Uterus (tissue), 4 donors: ENCODE data around the gene LMOD1. TPM values are rescaled to one million over a fixed set of nuclear protein-coding genes. Genes with fewer than 3 reads are reported as not detected.
"Not testable (repeated sequence)": the region's sequence is repeated elsewhere in the genome, so short reads cannot be mapped to it uniquely, and the experiment has no call there.

ENCODE experiments used
- DNase-seq, 2 donors: peaks; one replicate each; pipeline ENCODE4 v3.0.0-alpha.2; 2019 to 2020
- H3K27ac ChIP-seq, 2 donors: fragments of 200-600 bp; sonication (generic); 1 replicate in 1 of 2; 2 replicates in 1 of 2; pipeline ENCODE4 v1.5.1; 2016 to 2018
- H3K27me3 ChIP-seq, 2 donors: fragments of 200-600 bp; sonication (generic); one replicate each; pipeline ENCODE4 v1.5.1; 2018 to 2019; ENCODE audit warnings: control low read depth in 1 of 2
- H3K36me3 ChIP-seq, 2 donors: fragments of 200-600 bp; sonication (generic); one replicate each; pipeline ENCODE4 v1.5.1; 2019; ENCODE audit warnings: control low read depth in 1 of 2
- H3K4me1 ChIP-seq, 2 donors: fragments of 200-600 bp; sonication (generic); one replicate each; pipeline ENCODE4 v1.5.1; 2018 to 2019; ENCODE audit warnings: control low read depth in 1 of 2
- H3K4me3 ChIP-seq, 2 donors: fragments of 200-600 bp; sonication (generic); 1 replicate in 1 of 2; 2 replicates in 1 of 2; pipeline ENCODE4 v1.5.1; 2018 to 2019; ENCODE audit warnings: mild to moderate bottlenecking in 1 of 2
- H3K9me3 ChIP-seq, 2 donors: fragments of 200-600 bp; sonication (generic); one replicate each; pipeline ENCODE4 v1.5.1; 2019; ENCODE audit warnings: control low read depth in 1 of 2
- POLR2A ChIP-seq, 2 donors: fragments of 450-650 bp; IDR thresholded peaks; one replicate each; pipeline ENCODE4 v1.6.1; 2016; ENCODE audit warnings: antibody characterized with exemption in 2 of 2, mild to moderate bottlenecking in 1 of 2, moderate library complexity in 1 of 2
- intact Hi-C: fragments of 100-400 bp; cut with DNase I; formaldehyde crosslinking; loops from one replicate; pipeline ENCODE4 v1.15.1; 2023; ENCODE audit warnings: low total_unique reads
- total RNA-seq, 4 donors: library from RNA; depleted of rRNA in 3 of 4; stranded (reverse); fragments of >200 nt in 3 of 4; gene quantifications; one replicate each; pipeline versions ENCODE4 v1.1.0 to v1.2.4, GENCODE V29; 2014 to 2023
- TF ChIP-seq, protein P1 (sequence below), 4 experiments: fragments of 200-600 bp in 2 of 4; fragments of 450-650 bp in 2 of 4; sonication (generic) in 2 of 4; IDR thresholded peaks; one replicate each; pipeline ENCODE4 v1.5.1; 2016 to 2019; ENCODE audit warnings: antibody characterized with exemption in 4 of 4, mild to moderate bottlenecking in 2 of 4, moderate library complexity in 1 of 4
- donor health status: DM: yes; HTN: yes; CAD: no.

LMOD1 gene
- total RNA-seq, 4 donors from 2014 or later = 38.9 to 377 (median 147) TPM

GRCh38 chr1:201970334-201971159 is 24.2 kb upstream of the LMOD1 start:
- H3K4me3 ChIP-seq = no peak overlapping the region
- H3K27me3 ChIP-seq = no peaks in the 10 kb centered on the region
- DNase-seq = no peak
- H3K36me3 ChIP-seq = no peaks in the 10 kb centered on the region
- intact Hi-C loops = loop anchor here (5.0 kb wide), 1 partner anchor 93 kb away; no protein-coding TSS in a partner anchor
- TF ChIP-seq, protein P1, sequence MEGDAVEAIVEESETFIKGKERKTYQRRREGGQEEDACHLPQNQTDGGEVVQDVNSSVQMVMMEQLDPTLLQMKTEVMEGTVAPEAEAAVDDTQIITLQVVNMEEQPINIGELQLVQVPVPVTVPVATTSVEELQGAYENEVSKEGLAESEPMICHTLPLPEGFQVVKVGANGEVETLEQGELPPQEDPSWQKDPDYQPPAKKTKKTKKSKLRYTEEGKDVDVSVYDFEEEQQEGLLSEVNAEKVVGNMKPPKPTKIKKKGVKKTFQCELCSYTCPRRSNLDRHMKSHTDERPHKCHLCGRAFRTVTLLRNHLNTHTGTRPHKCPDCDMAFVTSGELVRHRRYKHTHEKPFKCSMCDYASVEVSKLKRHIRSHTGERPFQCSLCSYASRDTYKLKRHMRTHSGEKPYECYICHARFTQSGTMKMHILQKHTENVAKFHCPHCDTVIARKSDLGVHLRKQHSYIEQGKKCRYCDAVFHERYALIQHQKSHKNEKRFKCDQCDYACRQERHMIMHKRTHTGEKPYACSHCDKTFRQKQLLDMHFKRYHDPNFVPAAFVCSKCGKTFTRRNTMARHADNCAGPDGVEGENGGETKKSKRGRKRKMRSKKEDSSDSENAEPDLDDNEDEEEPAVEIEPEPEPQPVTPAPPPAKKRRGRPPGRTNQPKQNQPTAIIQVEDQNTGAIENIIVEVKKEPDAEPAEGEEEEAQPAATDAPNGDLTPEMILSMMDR (IDR thresholded peaks at IDR 0.05) = no peak
- no peak for TF ChIP-seq POLR2A (IDR thresholded peaks at IDR 0.05)
- no peaks in the 10 kb centered on the region for H3K4me1 ChIP-seq
- H3K27ac ChIP-seq = no peak overlapping the region
- no peaks in the 10 kb centered on the region for H3K9me3 ChIP-seq

- no peak for TF ChIP-seq POLR2A (IDR thresholded peaks at IDR 0.05)
- TF ChIP-seq, protein P1 (IDR thresholded peaks at IDR 0.05) = no peak
- Histone ChIP-seq H3K4me3 (no peak overlapping the region), H3K27me3 (no peaks in the 10 kb centered on the region), H3K4me1 (no peaks in the 10 kb centered on the region), H3K9me3 (no peaks in the 10 kb centered on the region), H3K27ac (no peak overlapping the region), H3K36me3 (no peaks in the 10 kb centered on the region)
- DNase-seq = no peak
- intact Hi-C loops = no loop called here
Observed at GRCh38 chr1:201968202-201968925, 22.0 kb upstream of the LMOD1 start.

DNA sequence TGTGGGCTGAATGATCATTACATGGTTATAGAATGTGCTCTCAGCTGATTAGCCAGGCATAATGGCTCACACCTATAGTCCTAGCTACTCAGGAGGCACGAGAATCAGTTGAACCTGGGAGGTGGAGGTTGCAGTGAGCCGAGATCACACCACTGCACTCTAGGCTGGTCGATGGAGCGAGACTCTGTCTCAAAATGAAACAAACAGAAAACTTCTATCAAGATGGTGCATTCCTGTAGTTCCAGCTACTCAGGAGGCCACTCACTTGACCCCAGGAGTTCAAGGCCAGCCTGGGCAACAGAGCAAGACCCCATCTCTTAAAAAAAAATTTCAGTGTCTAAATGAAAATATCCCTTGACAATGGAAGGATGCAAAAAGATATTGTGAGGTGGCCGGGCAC is 19.8 kb upstream of the LMOD1 start:
- H3K36me3 ChIP-seq = no peaks in the 10 kb centered on the region

DNA sequence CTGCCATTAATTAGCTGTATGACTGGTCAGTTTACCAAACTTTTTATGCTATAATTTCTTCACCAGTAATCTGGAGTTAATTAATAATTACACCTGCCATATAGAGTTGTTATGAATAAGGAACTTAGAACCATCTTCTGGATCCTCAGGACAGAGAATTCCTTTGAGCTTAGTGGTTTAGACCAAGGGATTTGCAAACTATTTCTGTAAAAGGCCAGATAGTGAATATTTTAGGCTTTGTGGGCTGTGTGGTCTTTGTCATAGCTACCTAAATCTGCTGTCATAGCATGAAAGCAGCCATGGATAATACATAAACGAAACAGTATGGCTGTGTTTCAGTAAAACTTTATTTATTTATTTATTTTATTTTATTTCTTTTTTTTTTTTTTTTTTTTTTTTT is 17.9 kb upstream of the LMOD1 start:
- no peaks in the 10 kb centered on the region for H3K36me3 ChIP-seq
- no peaks in the 10 kb centered on the region for H3K4me1 ChIP-seq
- intact Hi-C loops = no loop called here
- no peak for DNase-seq
- H3K27me3 ChIP-seq = no peaks in the 10 kb centered on the region
- no peaks in the 10 kb centered on the region for H3K9me3 ChIP-seq
- TF ChIP-seq, protein P1 (IDR thresholded peaks at IDR 0.05) = no peak
- no peak for TF ChIP-seq POLR2A (IDR thresholded peaks at IDR 0.05)
- no peak overlapping the region for H3K27ac ChIP-seq
- H3K4me3 ChIP-seq = no peak overlapping the region

More for the DNA sequence above, 19.8 kb upstream of the LMOD1 start:
- no peak overlapping the region for H3K4me3 ChIP-seq
- intact Hi-C loops = no loop called here
- no peaks in the 10 kb centered on the region for H3K4me1 ChIP-seq
- no peak for DNase-seq
- no peaks in the 10 kb centered on the region for H3K9me3 ChIP-seq
- H3K27ac ChIP-seq = no peak overlapping the region
- H3K27me3 ChIP-seq = no peaks in the 10 kb centered on the region
- TF ChIP-seq, protein P1 (IDR thresholded peaks at IDR 0.05) = no peak
- TF ChIP-seq POLR2A (IDR thresholded peaks at IDR 0.05) = no peak

- H3K36me3 ChIP-seq = not testable (repeated sequence)
Observed at GRCh38 chr1:201962382-201962781, 16.0 kb upstream of the LMOD1 start.

More at GRCh38 chr1:201962382-201962781, 16.0 kb upstream of the LMOD1 start:
- intact Hi-C loops, DNase-seq, H3K27ac ChIP-seq, H3K9me3 ChIP-seq, H3K4me3 ChIP-seq, H3K27me3 ChIP-seq, H3K4me1 ChIP-seq: not testable (repeated sequence)
